IMR-90 (cell line): ENCODE measurements around the gene ADCY1. TPM values are rescaled to one million over a fixed set of nuclear protein-coding genes. Genes with fewer than 3 reads are reported as not detected.

ENCODE experiments used
- ATAC-seq: fragments of 200-7000 bp; cut with Tn5 transposase; 2 replicates; pipeline ENCODE4 v1.9.1; 2020; ENCODE audit warnings: low read depth, mild to moderate bottlenecking, moderate library complexity
- BruUV-seq: library from RNA; stranded (reverse); fragments of 400-500 nt; replicated peaks from 2 replicates; lab custom pipeline; 2021; lab: Mats Ljungman, UMichigan
- CTCF ChIA-PET: fragments of 300-600 bp; formaldehyde crosslinking; extraction: SDS; loops from one replicate; lab custom pipeline; 2021; ENCODE audit warnings: antibody characterized with exemption; lab: Yijun Ruan, JAX
- POLR2A ChIA-PET: fragments of 300-600 bp; sonication (Branson Sonifier 250); formaldehyde crosslinking; loops from one replicate; lab custom pipeline; 2022; ENCODE audit warnings: antibody characterized with exemption; ENCODE audit not compliant: unreplicated experiment; lab: Charles Lee
- DNase-seq: peaks from one replicate; pipeline ENCODE4 v3.0.0; 2013
- H2AFZ ChIP-seq: replicated peaks from 2 replicates; pipeline ENCODE3; 2013; ENCODE audit warnings: low read length, mild to moderate bottlenecking; ENCODE audit not compliant: poor library complexity
- H2AK5ac ChIP-seq: 2 replicates; pipeline ENCODE4 v1.6.1; 2013; ENCODE audit warnings: low read depth, low read length, inconsistent platforms
- H2AK9ac ChIP-seq: replicated peaks from 2 replicates; pipeline ENCODE3; 2013; ENCODE audit warnings: mild to moderate bottlenecking, low read depth, low read length, moderate library complexity; ENCODE audit not compliant: poor library complexity
- H2BK120ac ChIP-seq: 2 replicates; pipeline ENCODE4 v1.6.1; 2013; ENCODE audit warnings: low read depth, low read length, inconsistent platforms
- H2BK15ac ChIP-seq: 3 replicates; pipeline ENCODE4 v1.6.1; 2013; ENCODE audit warnings: low read depth, low read length, inconsistent platforms
- H2BK20ac ChIP-seq: 2 replicates; pipeline ENCODE4 v1.6.1; 2013; ENCODE audit warnings: low read depth, mild to moderate bottlenecking, inconsistent platforms, low read length, moderate library complexity
- H2BK5ac ChIP-seq: 2 replicates; pipeline ENCODE4 v1.6.1; 2013; ENCODE audit warnings: mild to moderate bottlenecking, low read depth, low read length, inconsistent platforms; ENCODE audit not compliant: poor library complexity, severe bottlenecking
- H3K14ac ChIP-seq: replicated peaks from 2 replicates; pipeline ENCODE4 v1.6.1; 2013; ENCODE audit warnings: low read depth, low read length, inconsistent platforms
- H3K18ac ChIP-seq: 2 replicates; pipeline ENCODE4 v1.6.1; 2013; ENCODE audit warnings: low read depth, low read length, control low read depth
- H3K23ac ChIP-seq: 2 replicates; pipeline ENCODE4 v1.6.1; 2013; ENCODE audit warnings: low read depth, low read length, inconsistent platforms
- H3K27ac ChIP-seq: 2 replicates; pipeline ENCODE4 v1.5.1; 2013; ENCODE audit warnings: mild to moderate bottlenecking, control low read depth, low read length; ENCODE audit not compliant: insufficient read depth
- H3K27me3 ChIP-seq: 2 replicates; pipeline ENCODE4 v1.6.1; 2013; ENCODE audit warnings: low read length; ENCODE audit not compliant: control insufficient read depth, insufficient read depth
- H3K36me3 ChIP-seq: 2 replicates; pipeline ENCODE4 v1.6.1; 2013; ENCODE audit warnings: low read length, mixed read lengths; ENCODE audit not compliant: control insufficient read depth, insufficient read depth
- H3K4ac ChIP-seq: 2 replicates; pipeline ENCODE4 v1.6.1; 2013; ENCODE audit warnings: low read depth, low read length, inconsistent platforms
- H3K4me1 ChIP-seq: 2 replicates; pipeline ENCODE4 v1.6.1; 2013; ENCODE audit warnings: low read length, mixed read lengths; ENCODE audit not compliant: control insufficient read depth, insufficient read depth
- H3K4me2 ChIP-seq: 2 replicates; pipeline ENCODE4 v1.6.1; 2013; ENCODE audit warnings: low read depth, mild to moderate bottlenecking, control low read depth, low read length, moderate library complexity
- H3K4me3 ChIP-seq: 2 replicates; pipeline ENCODE4 v1.5.1; 2013; ENCODE audit warnings: low read depth, mild to moderate bottlenecking, control low read depth, low read length, moderate library complexity; ENCODE audit not compliant: insufficient read depth
- H3K56ac ChIP-seq: 2 replicates; pipeline ENCODE4 v1.6.1; 2013; ENCODE audit warnings: low read length, inconsistent platforms; ENCODE audit not compliant: insufficient read depth; ENCODE audit errors: extremely low read depth
- H3K79me1 ChIP-seq, 2 experiments: 2 replicates each; pipeline ENCODE4 v1.6.1; 2013; ENCODE audit warnings: low read length in 2 of 2, inconsistent platforms in 1 of 2, low read depth in 1 of 2
- H3K9ac ChIP-seq: 2 replicates; pipeline ENCODE4 v1.6.1; 2013; ENCODE audit warnings: low read depth, low read length, control low read depth
- H3K9me1 ChIP-seq: 2 replicates; pipeline ENCODE4 v1.6.1; 2013; ENCODE audit warnings: low read length, inconsistent platforms; ENCODE audit not compliant: insufficient read depth
- H3K9me3 ChIP-seq: 2 replicates; pipeline ENCODE4 v1.6.1; 2013; ENCODE audit warnings: low read length; ENCODE audit not compliant: control insufficient read depth, insufficient read depth
- H4K20me1 ChIP-seq: 2 replicates; pipeline ENCODE4 v1.6.1; 2013; ENCODE audit warnings: low read length, inconsistent platforms; ENCODE audit not compliant: insufficient read depth
- H4K5ac ChIP-seq: 2 replicates; pipeline ENCODE4 v1.6.1; 2013; ENCODE audit warnings: mild to moderate bottlenecking, low read depth, low read length, control low read depth
- H4K8ac ChIP-seq, 2 experiments: 2 replicates each; pipeline ENCODE4 v1.6.1; 2013; ENCODE audit warnings: low read depth in 2 of 2, low read length in 2 of 2, control low read depth in 1 of 2, inconsistent platforms in 1 of 2
- H4K91ac ChIP-seq: 2 replicates; pipeline ENCODE4 v1.6.1; 2013; ENCODE audit warnings: low read depth, low read length, inconsistent platforms; ENCODE audit not compliant: insufficient read depth
- BHLHE40 ChIP-seq: fragments of 150-350 bp; IDR thresholded peaks from 2 replicates; pipeline ENCODE4 v1.6.1; 2016; ENCODE audit warnings: mild to moderate bottlenecking, low read depth, low read length
- CEBPB ChIP-seq: IDR thresholded peaks from 2 replicates; pipeline ENCODE4 v1.6.1; 2012; ENCODE audit warnings: low read depth, low read length, improper control_type of control experiment
- CHD1 ChIP-seq: IDR thresholded peaks from 2 replicates; pipeline ENCODE4 v1.6.1; 2012; ENCODE audit warnings: low read depth, low read length, improper control_type of control experiment
- CTCF ChIP-seq: conservative IDR thresholded peaks from 2 replicates; pipeline ENCODE4 v1.5.1; 2012; ENCODE audit warnings: mild to moderate bottlenecking, low read depth, low read length, improper control_type of control experiment
- ELK1 ChIP-seq: fragments of 150-350 bp; IDR thresholded peaks from 2 replicates; pipeline ENCODE4 v1.6.1; 2016; ENCODE audit warnings: low read depth, mild to moderate bottlenecking, low read length, moderate library complexity, borderline replicate concordance
- FOS ChIP-seq: fragments of 150-350 bp; IDR thresholded peaks from 2 replicates; pipeline ENCODE4 v1.6.1; 2016; ENCODE audit warnings: low read depth, low read length
- MAFK ChIP-seq: IDR thresholded peaks from 2 replicates; pipeline ENCODE4 v1.6.1; 2012; ENCODE audit warnings: low read depth, low read length, improper control_type of control experiment
- MAZ ChIP-seq: IDR thresholded peaks from 2 replicates; pipeline ENCODE4 v1.6.1; 2012; ENCODE audit warnings: low read depth, mild to moderate bottlenecking, low read length, improper control_type of control experiment, moderate library complexity, borderline replicate concordance
- MXI1 ChIP-seq: IDR thresholded peaks from 2 replicates; pipeline ENCODE4 v1.6.1; 2012; ENCODE audit warnings: low read depth, mild to moderate bottlenecking, low read length, moderate library complexity, borderline replicate concordance
- NFE2L2 ChIP-seq: fragments of 150-350 bp; IDR thresholded peaks from 2 replicates; pipeline ENCODE4 v1.6.1; 2016; ENCODE audit warnings: low read depth, mild to moderate bottlenecking, low read length
- POLR2A ChIP-seq: IDR thresholded peaks from 2 replicates; pipeline ENCODE4 v1.6.1; 2012; ENCODE audit warnings: mild to moderate bottlenecking, low read depth, low read length
- RAD21 ChIP-seq: IDR thresholded peaks from 2 replicates; pipeline ENCODE4 v1.6.1; 2012; ENCODE audit warnings: low read length, improper control_type of control experiment
- RCOR1 ChIP-seq: IDR thresholded peaks from 2 replicates; pipeline ENCODE4 v1.6.1; 2012; ENCODE audit warnings: mild to moderate bottlenecking, low read length, improper control_type of control experiment; ENCODE audit not compliant: insufficient replicate concordance
- RFX5 ChIP-seq: IDR thresholded peaks from 2 replicates; pipeline ENCODE4 v1.8.0; 2012; ENCODE audit warnings: low read depth, mild to moderate bottlenecking, low read length, moderate library complexity
- SMC3 ChIP-seq: fragments of 150-350 bp; IDR thresholded peaks from 2 replicates; pipeline ENCODE4 v1.6.1; 2016; ENCODE audit warnings: low read depth, mild to moderate bottlenecking, antibody characterized with exemption, low read length, moderate library complexity
- USF2 ChIP-seq: fragments of 150-350 bp; IDR thresholded peaks from 2 replicates; pipeline ENCODE4 v1.6.1; 2017; ENCODE audit warnings: mild to moderate bottlenecking, antibody characterized with exemption, low read length, low read depth
- WGBS, 2 experiments: methylation state at CpG; one replicate each; pipeline versions ENCODE4 v1.1.5 to v1.1.7; 2013; ENCODE audit warnings: missing lambda C conversion rate in 2 of 2; ENCODE audit not compliant: insufficient read length in 1 of 2; ENCODE audit errors: extremely low coverage in 2 of 2; 5-methylcytosine and 5-hydroxymethylcytosine counted together
- dilution Hi-C: fragments of 300-500 bp; cut with HindIII; formaldehyde crosslinking; loops from one replicate; pipeline ENCODE4 v1.14.3; 2018; ENCODE audit warnings: low sequenced_read_pairs; ENCODE audit not compliant: unreplicated experiment
- in situ Hi-C: fragments of 300-500 bp; cut with MboI; formaldehyde crosslinking; loops from 3 replicates; pipeline ENCODE4 v1.14.3; 2019; ENCODE audit warnings: low sequenced_read_pairs, inconsistent platforms, mixed read lengths
- intact Hi-C: fragments of 100-400 bp; cut with micrococcal nuclease; formaldehyde crosslinking; loops from 2 replicates; pipeline ENCODE4 v1.10.0; 2022
- polyA plus RNA-seq, 3 experiments: library from polyadenylated mRNA; depleted of rRNA; stranded (reverse); fragments of >200 nt; gene quantifications; 2 replicates each; pipeline ENCODE4 v1.2.3, GENCODE V29; 2012; ENCODE audit warnings: low replicate concordance in 1 of 3
- total RNA-seq: library from RNA; depleted of rRNA; stranded (reverse); fragments of >200 nt; gene quantifications from 2 replicates; pipeline ENCODE4 v1.2.3, GENCODE V29; 2012

The ADCY1 gene
- total and polyA plus RNA-seq, 2 of the 4 experiments (the other 2 are of a cell fraction), result 0.18 to 0.24 TPM

GRCh38 chr7:45591101-45591906 is 17.1 kb downstream of the ADCY1 start:
- no TSS peak for BruUV-seq
- no peaks in the 10 kb centered on the region for H3K9me3 ChIP-seq
- no peak overlapping the region for H2BK20ac ChIP-seq
- WGBS, 2 experiments, result 75% methylated on average over 2 of the region's 11 CpGs; no CpG with 5 or more reads in 1 of the 2 experiments
- H3K79me1 ChIP-seq, result no peaks in the 10 kb centered on the region
- H3K9me1 ChIP-seq, result no peaks in the 10 kb centered on the region
- no peak overlapping the region for H3K4me2 ChIP-seq
- no peaks in the 10 kb centered on the region for H3K4me1 ChIP-seq
- no peak overlapping the region for H3K14ac ChIP-seq
- DNase-seq, result no peak
- H2AK9ac ChIP-seq, result no peak overlapping the region
- no peaks in the 10 kb centered on the region for H3K36me3 ChIP-seq
- ChIA-PET POLR2A (no interaction called here), CTCF (no interaction called here)
- no peak overlapping the region for H3K9ac ChIP-seq
- H2BK120ac ChIP-seq, result no peak overlapping the region
- no peak overlapping the region for H3K4me3 ChIP-seq
- H3K18ac ChIP-seq, result no peak overlapping the region
- no peak overlapping the region for H3K27ac ChIP-seq
- no peak overlapping the region for H2AK5ac ChIP-seq
- H2AFZ ChIP-seq, result no peak overlapping the region
- H3K56ac ChIP-seq, result no peak overlapping the region
- dilution Hi-C loops, result no loop called here
- H4K91ac ChIP-seq, result no peak overlapping the region
- no peak overlapping the region for H4K5ac ChIP-seq
- H3K23ac ChIP-seq, result no peak overlapping the region
- peaks cover 22% of the 10 kb centered on the region for H3K27me3 ChIP-seq
- no peak overlapping the region for H2BK15ac ChIP-seq
- TF ChIP-seq SMC3 (no peak), USF2 (no peak), CTCF (no peak), BHLHE40 (no peak), RFX5 (no peak), RCOR1 (no peak), CEBPB (no peak), POLR2A (no peak), ELK1 (no peak), MAFK (no peak), MAZ (no peak), FOS (no peak), CHD1 (no peak), RAD21 (no peak), NFE2L2 (no peak), MXI1 (no peak)
- no peak for ATAC-seq
- H4K20me1 ChIP-seq, result no peaks in the 10 kb centered on the region
- no peak overlapping the region for H4K8ac ChIP-seq
- in situ Hi-C loops, result no loop called here
- H2BK5ac ChIP-seq, result no peak overlapping the region
- H3K4ac ChIP-seq, result no peak overlapping the region
- intact Hi-C loops, result no loop called here
